HAP-1 (cell line): ENCODE results near the gene SND1.

Experiments
- DNase-seq, 2 experiments: peaks; one replicate each; pipeline ENCODE4 v3.0.0-alpha.2; 2016 to 2020; ENCODE audit warnings: low spot score in 2 of 2
- H3K27me3 ChIP-seq: fragments of 250-450 bp; sonication (Bioruptor Pico); 2 replicates; pipeline ENCODE4 v1.5.1; 2020; ENCODE audit warnings: low read depth, mild to moderate bottlenecking, moderate library complexity
- H3K36me3 ChIP-seq: fragments of 250-450 bp; sonication (Bioruptor Pico); replicated peaks from 2 replicates; pipeline ENCODE4 v1.5.1; 2020; ENCODE audit warnings: mild to moderate bottlenecking
- H3K4me1 ChIP-seq: fragments of 250-450 bp; sonication (Bioruptor Pico); 2 replicates; pipeline ENCODE4 v1.5.1; 2020; ENCODE audit warnings: mild to moderate bottlenecking
- H3K4me3 ChIP-seq: fragments of 250-450 bp; sonication (Bioruptor Pico); 2 replicates; pipeline ENCODE4 v1.5.1; 2020; ENCODE audit warnings: mild to moderate bottlenecking, moderate library complexity
- H3K9me3 ChIP-seq: fragments of 250-450 bp; sonication (Bioruptor Pico); 2 replicates; pipeline ENCODE4 v1.5.1; 2020; ENCODE audit warnings: mild to moderate bottlenecking, moderate library complexity
- in situ Hi-C: fragments of 300-500 bp; cut with MboI; formaldehyde crosslinking; loops from 3 replicates; pipeline ENCODE4 v1.14.3; 2020; ENCODE audit warnings: low sequenced_read_pairs, inconsistent platforms, mixed read lengths

The SND1 gene

DNA sequence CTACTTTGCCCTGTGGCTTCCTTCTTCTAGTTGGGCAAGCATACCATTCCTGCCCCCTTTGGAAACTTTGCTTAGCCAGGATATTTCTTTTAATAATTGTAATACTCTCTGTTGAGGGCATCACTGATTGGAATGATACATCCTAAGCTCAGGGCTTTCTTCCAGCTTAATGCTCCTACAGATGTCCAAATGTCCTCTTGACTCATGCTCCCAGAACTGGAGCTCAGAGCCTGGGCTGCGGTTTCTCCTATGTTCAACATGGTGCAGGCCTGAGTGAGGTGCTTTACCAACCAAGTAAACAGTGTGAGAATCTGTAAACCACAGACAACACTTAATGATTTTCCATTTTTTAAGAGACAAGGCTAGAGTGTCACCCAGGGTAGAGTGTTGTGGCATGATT is 270.7 kb downstream of the SND1 start:
- Histone ChIP-seq H3K4me3 (no peak overlapping the region), H3K36me3 (no peaks in the 10 kb centered on the region; the same call in 1 of the 2 replicates), H3K9me3 (no peaks in the 10 kb centered on the region), H3K4me1 (peaks cover 6% of the 10 kb centered on the region), H3K27me3 (no peaks in the 10 kb centered on the region)
- in situ Hi-C loops, result no loop called here
- DNase-seq, result no peak

DNA sequence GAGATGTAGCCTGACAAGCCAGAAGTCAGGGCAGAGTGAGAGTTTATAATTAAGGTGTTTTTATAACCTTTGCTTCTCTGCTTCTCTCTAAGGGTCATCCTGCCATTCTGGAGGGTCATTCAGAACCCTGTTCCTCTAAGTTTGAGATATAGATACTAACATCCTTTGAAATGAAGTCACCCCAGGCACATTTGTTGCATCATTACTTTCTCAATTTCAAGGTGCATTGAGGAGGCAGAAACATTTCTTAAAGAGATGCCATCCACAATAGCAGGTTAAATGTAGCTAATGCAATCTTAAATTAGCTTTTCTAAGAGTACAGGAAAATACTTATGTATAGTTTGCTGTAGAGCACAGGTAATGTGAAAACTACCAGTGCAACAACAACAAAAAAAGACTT is 272.9 kb downstream of the SND1 start:
- Histone ChIP-seq H3K4me1 (peaks cover 6% of the 10 kb centered on the region), H3K9me3 (no peaks in the 10 kb centered on the region), H3K27me3 (no peaks in the 10 kb centered on the region), H3K4me3 (no peak overlapping the region), H3K36me3 (peaks cover 9% of the 10 kb centered on the region; the same call in 1 of the 2 replicates)
- in situ Hi-C loops, result no loop called here
- no peak for DNase-seq

- Histone ChIP-seq H3K4me3 (no peak overlapping the region), H3K4me1 (peaks cover 6% of the 10 kb centered on the region), H3K9me3 (no peaks in the 10 kb centered on the region), H3K27me3 (no peaks in the 10 kb centered on the region), H3K36me3 (peaks cover 20% of the 10 kb centered on the region)
- in situ Hi-C loops, result no loop called here
- no peak for DNase-seq
These were observed 275.3 kb downstream of the SND1 start for GRCh38 chr7:127927348-127927696.

- Histone ChIP-seq H3K36me3 (peaks cover 21% of the 10 kb centered on the region), H3K9me3 (no peaks in the 10 kb centered on the region), H3K4me1 (peaks cover 6% of the 10 kb centered on the region), H3K4me3 (no peak overlapping the region), H3K27me3 (no peaks in the 10 kb centered on the region)
- in situ Hi-C loops, result no loop called here
- no peak for DNase-seq
These were observed 276.2 kb downstream of the SND1 start for GRCh38 chr7:127928222-127928621.

DNA sequence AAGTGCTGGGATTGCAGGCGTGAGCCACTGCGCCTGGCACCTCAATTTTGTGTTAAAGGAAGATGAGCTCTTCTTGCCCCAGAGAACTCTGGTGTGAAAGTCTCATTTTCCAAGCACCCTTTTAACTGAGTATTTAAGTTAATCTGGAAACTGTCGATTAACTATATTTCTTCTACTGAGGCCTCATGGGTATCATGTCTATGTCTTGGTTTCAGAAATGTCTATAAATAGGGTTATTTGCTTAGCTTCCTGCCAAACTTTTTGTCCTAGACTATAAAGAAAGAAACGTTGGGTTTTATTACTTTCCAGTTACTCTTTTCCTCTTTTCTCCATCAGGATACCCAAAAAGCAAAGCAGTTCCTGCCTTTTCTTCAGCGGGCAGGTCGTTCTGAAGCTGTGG is 276.9 kb downstream of the SND1 start:
- H3K4me1 ChIP-seq, result peaks cover 6% of the 10 kb centered on the region

GRCh38 chr7:127930341-127931328 is 278.6 kb downstream of the SND1 start:
- Histone ChIP-seq H3K27me3 (no peaks in the 10 kb centered on the region), H3K4me3 (no peak overlapping the region), H3K9me3 (no peaks in the 10 kb centered on the region), H3K36me3 (peaks cover 29% of the 10 kb centered on the region), H3K4me1 (peaks cover 6% of the 10 kb centered on the region)
- in situ Hi-C loops, result no loop called here
- no peak for DNase-seq

More for the DNA sequence above, 276.9 kb downstream of the SND1 start:
- peaks cover 25% of the 10 kb centered on the region for H3K36me3 ChIP-seq
- in situ Hi-C loops, result no loop called here
- DNase-seq, result no peak
- no peaks in the 10 kb centered on the region for H3K27me3 ChIP-seq
- no peak overlapping the region for H3K4me3 ChIP-seq
- no peaks in the 10 kb centered on the region for H3K9me3 ChIP-seq

DNA sequence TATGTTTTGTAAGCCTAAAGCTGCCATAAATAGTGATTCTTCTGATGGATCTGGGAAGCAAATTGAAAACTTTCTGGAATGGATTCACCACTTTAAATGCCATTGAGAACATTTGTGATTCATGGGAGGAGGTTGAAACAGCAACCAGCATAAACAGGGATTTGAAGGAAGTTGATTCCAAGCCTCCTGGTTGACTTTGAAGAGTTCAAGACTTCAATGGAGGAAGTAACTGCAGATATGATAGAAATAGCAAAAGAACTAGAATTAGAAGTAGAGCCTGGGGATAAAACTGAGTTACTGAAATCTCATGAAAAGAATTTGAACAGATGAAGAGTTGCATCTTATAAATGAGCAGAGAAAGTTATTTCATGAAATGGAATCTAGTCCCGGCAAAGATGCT is 280.1 kb downstream of the SND1 start:
- no peak overlapping the region for H3K4me3 ChIP-seq
- H3K4me1 ChIP-seq, result peaks cover 3% of the 10 kb centered on the region
- DNase-seq, result no peak
- no peaks in the 10 kb centered on the region for H3K27me3 ChIP-seq
- in situ Hi-C loops, result no loop called here
- H3K9me3 ChIP-seq, result no peaks in the 10 kb centered on the region
- peaks cover 29% of the 10 kb centered on the region for H3K36me3 ChIP-seq

GRCh38 chr7:127932496-127932895 is 280.5 kb downstream of the SND1 start:
- Histone ChIP-seq H3K27me3 (no peaks in the 10 kb centered on the region), H3K4me3 (no peak overlapping the region), H3K9me3 (no peaks in the 10 kb centered on the region), H3K4me1 (no peaks in the 10 kb centered on the region), H3K36me3 (peaks cover 29% of the 10 kb centered on the region)
- DNase-seq, result no peak
- in situ Hi-C loops, result no loop called here

DNA sequence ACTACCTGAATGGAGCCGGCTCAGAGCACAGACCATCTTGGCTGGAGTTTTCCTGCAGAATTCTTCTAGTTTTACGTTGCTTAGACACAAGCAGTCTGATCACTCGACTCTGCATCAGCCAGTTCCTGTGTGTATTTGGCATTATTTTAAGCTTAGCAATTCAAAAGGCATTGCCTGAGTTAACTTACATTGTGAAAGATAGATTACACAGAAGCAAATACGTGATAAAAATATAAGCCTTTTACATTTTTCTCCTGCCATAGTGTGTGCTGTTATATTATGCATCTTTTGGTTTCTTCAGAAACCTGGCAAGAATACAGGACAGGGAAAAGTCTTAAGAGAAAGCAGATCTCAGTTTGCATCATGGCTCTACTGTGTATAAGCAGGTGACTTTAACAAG is 281.2 kb downstream of the SND1 start:
- peaks cover 32% of the 10 kb centered on the region for H3K36me3 ChIP-seq
- in situ Hi-C loops, result no loop called here
- no peaks in the 10 kb centered on the region for H3K27me3 ChIP-seq
- no peak overlapping the region for H3K4me3 ChIP-seq
- H3K4me1 ChIP-seq, result no peaks in the 10 kb centered on the region
- H3K9me3 ChIP-seq, result no peaks in the 10 kb centered on the region
- DNase-seq, result no peak

DNA sequence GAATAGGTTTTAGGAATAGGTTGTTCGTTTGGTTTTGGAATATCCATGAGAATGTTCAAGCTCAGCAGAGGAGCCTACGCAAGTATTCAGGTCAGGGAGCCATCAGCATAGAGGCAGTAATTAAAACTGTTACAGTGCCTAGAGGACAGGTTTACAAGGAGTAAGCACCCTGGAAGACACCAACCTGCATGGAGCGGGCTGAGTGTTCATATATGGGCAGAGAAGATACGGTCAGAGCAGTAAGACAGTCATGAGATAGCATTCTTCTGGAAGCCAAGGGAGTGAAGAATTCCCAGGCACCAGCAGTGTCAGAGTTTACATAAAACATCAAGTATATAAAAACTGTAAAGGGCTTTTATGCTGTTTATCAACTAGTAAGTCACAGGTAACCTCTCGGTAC is 282.7 kb downstream of the SND1 start:
- Histone ChIP-seq H3K9me3 (no peaks in the 10 kb centered on the region), H3K27me3 (no peaks in the 10 kb centered on the region), H3K4me1 (no peaks in the 10 kb centered on the region), H3K36me3 (peaks cover 24% of the 10 kb centered on the region), H3K4me3 (no peak overlapping the region)
- in situ Hi-C loops, result no loop called here
- DNase-seq, result no peak

DNA sequence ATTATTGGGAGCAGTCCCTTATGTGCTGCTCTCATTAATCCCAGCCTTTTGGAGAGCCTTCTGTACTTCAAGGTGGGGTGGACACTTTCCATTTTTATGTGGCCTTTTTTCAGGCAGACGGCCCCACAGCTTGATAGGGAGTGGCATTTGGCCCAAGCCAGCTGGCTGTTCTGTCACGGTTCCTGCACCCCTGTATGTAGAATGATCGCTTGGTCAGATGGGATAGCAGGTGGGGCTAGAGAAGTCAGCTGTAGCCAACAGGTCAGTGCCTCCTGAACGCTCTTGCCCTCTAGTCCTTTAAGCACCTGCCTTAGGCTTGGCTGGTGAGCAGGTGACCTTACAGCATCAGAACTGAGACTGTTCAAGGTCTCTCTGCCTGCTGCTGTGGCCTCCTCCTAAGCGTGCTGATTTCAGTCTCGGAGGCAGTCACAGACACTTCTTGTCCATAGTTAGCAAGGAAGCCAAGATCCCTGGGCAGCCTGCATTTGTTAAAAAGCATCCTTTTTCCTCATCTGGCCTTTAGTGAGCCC is 283.9 kb downstream of the SND1 start:
- no peaks in the 10 kb centered on the region for H3K27me3 ChIP-seq
- DNase-seq, result no peak
- H3K4me3 ChIP-seq, result no peak overlapping the region
- H3K36me3 ChIP-seq, result peaks cover 17% of the 10 kb centered on the region
- peaks cover 8% of the 10 kb centered on the region for H3K4me1 ChIP-seq
- in situ Hi-C loops, result no loop called here
- no peaks in the 10 kb centered on the region for H3K9me3 ChIP-seq

DNA sequence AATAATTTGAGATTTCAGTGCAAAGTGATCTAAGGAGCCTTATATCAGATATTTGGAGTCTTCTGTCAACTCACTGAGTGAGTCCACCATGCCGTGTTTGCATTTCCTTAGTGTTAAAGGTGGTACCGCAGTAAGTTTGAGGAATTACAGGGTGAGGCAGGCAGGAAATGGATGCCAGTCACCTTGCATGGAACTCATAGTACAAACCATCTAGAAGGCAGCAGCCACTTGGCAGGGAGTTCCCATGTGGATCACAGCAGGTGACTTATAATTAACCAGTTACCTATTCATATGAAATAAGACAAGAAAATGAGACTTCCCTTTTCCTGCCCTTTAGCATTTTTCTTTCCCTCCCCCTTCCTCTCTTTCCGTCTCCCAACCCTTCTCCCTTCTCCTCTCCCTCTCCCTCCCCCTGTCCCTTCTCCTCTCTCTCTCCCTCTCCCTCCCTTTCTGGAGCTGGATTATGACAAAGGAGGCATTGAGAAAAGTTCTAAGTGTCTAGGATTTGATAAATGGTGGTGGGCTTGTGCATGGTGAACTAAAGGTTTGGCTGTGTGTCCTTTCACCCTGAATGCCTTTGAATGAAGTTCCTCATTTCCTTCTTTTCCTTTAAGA is 285.2 kb downstream of the SND1 start:
- Histone ChIP-seq H3K36me3 (peaks cover 12% of the 10 kb centered on the region), H3K4me1 (peaks cover 13% of the 10 kb centered on the region), H3K4me3 (no peak overlapping the region), H3K9me3 (no peaks in the 10 kb centered on the region), H3K27me3 (no peaks in the 10 kb centered on the region)
- in situ Hi-C loops, result no loop called here
- DNase-seq, result no peak

GRCh38 chr7:127938588-127938987 is 286.6 kb downstream of the SND1 start:
- DNase-seq, result no peak
- no peak overlapping the region for H3K4me3 ChIP-seq
- peaks cover 16% of the 10 kb centered on the region for H3K36me3 ChIP-seq
- in situ Hi-C loops, result no loop called here
- peaks cover 23% of the 10 kb centered on the region for H3K4me1 ChIP-seq
- H3K27me3 ChIP-seq, result no peaks in the 10 kb centered on the region
- H3K9me3 ChIP-seq, result no peaks in the 10 kb centered on the region
